SJCRH30 (cell line): ENCODE results near the gene AATF. TPM values are rescaled to one million over a fixed set of nuclear protein-coding genes. Genes with fewer than 3 reads are reported as not detected.

Experiments used
- DNase-seq, 2 experiments: peaks; one replicate each; pipeline ENCODE4 v3.0.0-alpha.2; 2015 to 2020
- H3K27ac ChIP-seq: fragments of 250-450 bp; sonication (Bioruptor Pico); 2 replicates; pipeline ENCODE4 v1.5.1; 2020; ENCODE audit warnings: mild to moderate bottlenecking, moderate library complexity
- H3K27me3 ChIP-seq: fragments of 250-450 bp; sonication (Bioruptor Pico); 2 replicates; pipeline ENCODE4 v1.5.1; 2020; ENCODE audit warnings: mild to moderate bottlenecking, moderate library complexity
- H3K36me3 ChIP-seq: fragments of 250-450 bp; sonication (Bioruptor Pico); 2 replicates; pipeline ENCODE4 v1.5.1; 2020; ENCODE audit warnings: mild to moderate bottlenecking, moderate library complexity
- H3K4me1 ChIP-seq: fragments of 250-450 bp; sonication (Bioruptor Pico); 2 replicates; pipeline ENCODE4 v1.5.1; 2020; ENCODE audit warnings: mild to moderate bottlenecking, moderate library complexity
- H3K4me3 ChIP-seq: fragments of 250-450 bp; sonication (Bioruptor Pico); 2 replicates; pipeline ENCODE4 v1.5.1; 2020; ENCODE audit warnings: mild to moderate bottlenecking, moderate library complexity
- H3K9me3 ChIP-seq: fragments of 250-450 bp; sonication (Bioruptor Pico); replicated peaks from 2 replicates; pipeline ENCODE4 v1.5.1; 2020; ENCODE audit warnings: mild to moderate bottlenecking, moderate library complexity
- total RNA-seq: library from RNA; depleted of rRNA; stranded (reverse); fragments of >200 nt; shearing (Covaris generic); gene quantifications from 2 replicates; pipeline ENCODE4 v1.2.3, GENCODE V29; 2014

The AATF gene
- total RNA-seq, 1 experiment from 2014 or later, result 65.3 TPM

DNA sequence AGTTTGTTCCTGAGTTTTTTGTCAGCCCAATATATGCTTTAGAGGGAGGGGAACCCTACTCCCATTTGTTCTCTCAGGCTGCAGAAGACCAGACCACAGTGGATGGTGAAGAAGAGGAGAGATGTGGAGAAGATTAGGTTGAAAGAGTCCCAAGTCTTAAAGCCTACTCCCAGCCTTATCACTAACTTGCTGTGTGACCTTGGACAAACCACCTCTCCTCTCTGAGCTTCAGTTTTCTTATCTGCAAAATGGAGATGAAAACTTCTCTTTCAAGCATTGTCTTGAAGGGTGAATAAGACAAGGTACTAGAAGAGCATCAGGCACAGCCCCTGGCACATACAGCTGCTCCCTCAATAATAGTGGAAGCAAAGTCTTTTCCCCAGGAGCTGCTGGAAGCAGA lies 26.6 kb upstream of the AATF start:
- Histone ChIP-seq H3K4me3 (no peak overlapping the region), H3K27ac (no peak overlapping the region), H3K27me3 (peaks cover 7% of the 10 kb centered on the region; the same call in 1 of the 2 replicates), H3K9me3 (no peaks in the 10 kb centered on the region), H3K36me3 (no peaks in the 10 kb centered on the region), H3K4me1 (peaks cover 8% of the 10 kb centered on the region)
- DNase-seq, result no peak

DNA sequence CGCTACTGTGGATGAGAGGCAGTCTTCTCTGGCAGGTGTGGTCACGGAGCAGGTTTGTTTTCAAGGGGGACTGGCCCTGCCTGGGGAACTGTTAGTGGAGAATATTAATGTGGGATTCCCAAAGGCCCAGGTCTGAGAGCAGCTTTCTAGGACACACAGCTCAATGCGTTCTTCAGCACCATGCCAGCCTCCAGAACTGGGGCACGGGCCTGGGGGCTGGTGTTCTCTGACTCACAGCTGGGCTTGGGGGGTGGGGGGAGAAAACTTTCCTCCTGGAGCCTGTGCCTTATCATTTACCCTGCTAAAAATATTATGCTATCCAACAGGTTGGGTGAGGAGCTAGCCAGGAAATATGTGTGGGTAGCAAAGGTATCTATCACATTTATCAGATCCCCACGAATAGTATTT lies 24.9 kb upstream of the AATF start:
- H3K4me3 ChIP-seq, result no peak overlapping the region
- no peaks in the 10 kb centered on the region for H3K9me3 ChIP-seq
- peaks cover 15% of the 10 kb centered on the region; the same call in 1 of the 2 replicates for H3K27me3 ChIP-seq
- H3K36me3 ChIP-seq, result no peaks in the 10 kb centered on the region
- H3K27ac ChIP-seq, result no peak overlapping the region
- no peak for DNase-seq
- peaks cover 8% of the 10 kb centered on the region for H3K4me1 ChIP-seq

DNA sequence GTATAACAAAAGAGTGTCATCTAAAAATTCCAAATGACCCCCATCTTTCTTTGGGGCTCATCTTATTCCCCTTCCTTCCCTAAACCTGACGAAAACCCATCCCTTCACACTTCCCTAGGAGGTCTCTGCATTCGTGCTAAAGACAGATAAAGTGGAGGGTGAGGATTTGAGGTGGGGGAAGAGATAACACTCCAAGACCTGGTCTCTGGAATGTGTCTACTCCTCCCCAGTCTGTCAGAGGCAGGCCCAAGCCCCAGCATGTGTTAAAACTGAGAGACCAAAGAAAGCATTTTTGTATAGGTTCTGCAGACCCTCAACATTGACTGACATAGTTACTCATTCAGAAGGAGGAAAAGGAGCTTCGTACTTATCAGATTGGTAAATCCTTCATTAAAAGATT lies 22.5 kb upstream of the AATF start:
- no peaks in the 10 kb centered on the region for H3K9me3 ChIP-seq
- H3K36me3 ChIP-seq, result no peaks in the 10 kb centered on the region
- H3K4me1 ChIP-seq, result peaks cover 3% of the 10 kb centered on the region
- H3K4me3 ChIP-seq, result no peak overlapping the region
- DNase-seq, result no peak
- H3K27ac ChIP-seq, result no peak overlapping the region
- peaks cover 14% of the 10 kb centered on the region for H3K27me3 ChIP-seq

DNA sequence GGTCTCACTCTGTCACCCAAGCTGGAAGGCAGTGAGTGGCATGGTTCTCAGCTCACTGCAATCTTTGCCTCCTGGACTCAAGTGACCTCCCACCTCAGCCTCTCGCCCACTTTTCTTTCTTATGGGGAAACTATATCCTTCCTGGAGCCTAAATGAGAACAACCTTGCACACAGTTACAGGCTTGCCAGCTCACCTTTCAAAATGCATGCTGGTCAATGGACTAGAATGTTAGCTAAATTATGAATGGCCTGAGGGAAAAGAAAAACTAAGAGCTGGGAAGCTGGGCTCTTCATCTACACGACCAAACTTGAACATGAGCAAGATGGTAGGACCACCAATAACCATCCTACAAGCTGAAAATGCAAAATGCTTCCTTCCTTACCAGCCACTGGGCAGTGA lies 22.1 kb upstream of the AATF start:
- H3K4me1 ChIP-seq, result peaks cover 1% of the 10 kb centered on the region; the same call in 1 of the 2 replicates
- H3K27me3 ChIP-seq, result peaks cover 18% of the 10 kb centered on the region
- DNase-seq, result no peak

DNA sequence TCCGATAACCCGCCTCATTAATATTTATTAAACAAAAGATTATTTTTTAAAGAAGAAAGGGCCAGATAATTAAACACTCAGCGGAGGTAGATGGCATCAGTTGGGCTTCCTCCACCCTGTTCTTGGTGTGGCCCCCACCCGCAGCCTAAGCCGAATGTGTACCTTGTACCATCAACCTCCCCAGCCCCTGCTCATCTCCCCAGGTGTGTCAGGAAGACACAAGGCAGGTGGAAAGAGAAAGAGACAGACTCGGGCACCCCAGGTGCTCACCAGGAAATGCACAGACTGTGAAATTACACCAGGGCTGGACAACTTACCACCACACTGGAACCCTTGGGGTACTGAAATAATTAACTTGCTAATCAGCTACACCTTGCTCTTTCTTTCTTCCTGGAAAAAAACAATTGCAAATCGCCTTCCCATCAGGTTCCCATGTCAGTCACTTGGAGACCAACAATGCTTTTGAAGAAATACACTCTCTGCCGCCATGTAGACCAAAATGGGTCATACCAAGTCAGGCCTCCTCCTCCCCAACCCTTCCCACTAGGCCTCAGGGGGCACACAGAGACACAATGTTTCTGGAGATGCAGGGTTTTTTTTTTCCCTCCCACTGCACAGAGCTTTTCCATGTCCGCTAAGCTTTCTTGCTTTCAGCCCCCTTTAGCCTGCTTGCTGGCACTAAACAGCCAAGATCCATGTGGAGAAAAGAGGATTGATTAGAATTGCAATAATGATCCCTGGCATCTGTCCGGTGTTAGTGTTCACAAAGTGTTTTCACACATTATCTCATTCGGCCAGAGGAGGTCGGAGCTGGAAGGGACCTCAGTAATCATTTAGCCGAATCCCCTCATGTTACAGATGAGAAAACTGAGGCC lies 20.0 kb upstream of the AATF start:
- H3K36me3 ChIP-seq, result no peaks in the 10 kb centered on the region
- H3K4me3 ChIP-seq, result no peak overlapping the region
- H3K9me3 ChIP-seq, result no peaks in the 10 kb centered on the region
- no peak overlapping the region for H3K27ac ChIP-seq
- no peak for DNase-seq
- H3K4me1 ChIP-seq, result 0 out of 2 replicates have a peak, but pooled peaks cover 5% of the 10 kb centered on the region
- H3K27me3 ChIP-seq, result peaks cover 23% of the 10 kb centered on the region

More for the DNA sequence above, 22.1 kb upstream of the AATF start:
- Histone ChIP-seq H3K27ac (no peak overlapping the region), H3K9me3 (no peaks in the 10 kb centered on the region), H3K4me3 (no peak overlapping the region), H3K36me3 (no peaks in the 10 kb centered on the region)

DNA sequence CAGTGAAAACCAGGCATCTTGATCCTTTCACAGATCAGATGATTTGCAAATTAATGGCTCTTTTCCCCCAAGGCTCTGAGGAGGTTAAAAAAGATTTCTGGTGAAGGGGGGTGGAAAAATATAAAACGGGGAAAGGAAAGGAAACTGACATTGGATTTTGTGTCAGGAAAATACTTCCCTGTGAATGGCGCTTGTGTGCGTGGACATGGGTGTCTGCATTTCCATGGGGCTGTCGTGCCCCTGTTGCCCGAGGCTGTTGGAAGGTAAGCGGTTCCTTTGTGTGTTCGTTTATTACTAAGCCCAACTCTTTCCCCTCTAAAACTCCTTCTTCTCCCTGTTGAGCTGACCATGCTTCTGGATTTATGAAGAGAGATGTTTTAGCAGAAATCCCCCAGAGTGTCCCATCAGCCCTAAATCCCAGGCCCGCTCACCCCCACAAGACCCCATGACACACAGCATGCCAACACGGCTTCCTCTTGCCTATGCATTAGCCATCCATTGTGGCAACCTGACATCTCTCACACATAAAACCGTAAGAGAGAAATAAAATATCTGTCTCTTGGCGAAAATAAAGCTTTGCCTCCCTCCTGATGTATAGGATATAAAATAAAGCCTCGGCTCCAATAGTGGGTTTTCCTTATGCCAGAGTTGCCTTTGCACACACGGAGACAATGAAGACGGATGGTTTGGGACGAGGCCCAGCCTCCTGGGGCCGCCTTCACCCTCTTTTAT lies 18.7 kb upstream of the AATF start:
- Histone ChIP-seq H3K4me3 (no peak overlapping the region), H3K4me1 (0 out of 2 replicates have a peak, but pooled peaks cover 5% of the 10 kb centered on the region), H3K27ac (no peak overlapping the region), H3K36me3 (no peaks in the 10 kb centered on the region), H3K9me3 (no peaks in the 10 kb centered on the region), H3K27me3 (peaks cover 23% of the 10 kb centered on the region)
- no peak for DNase-seq

DNA sequence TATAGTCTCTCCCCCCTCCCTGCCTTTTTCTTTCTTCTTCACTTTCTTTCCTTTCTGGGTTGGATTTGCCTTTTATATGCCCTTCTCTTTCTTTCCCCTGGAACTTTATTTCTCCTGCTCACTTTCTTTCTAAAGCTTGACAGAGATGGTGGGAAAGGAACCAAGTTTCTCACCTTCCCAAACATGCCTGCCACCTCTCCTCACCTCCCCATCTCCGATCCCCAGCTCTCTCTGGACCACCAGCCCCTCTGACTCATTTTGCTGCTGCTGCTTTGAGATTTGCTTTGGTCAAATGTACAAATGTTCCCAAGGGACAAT lies 18.2 kb upstream of the AATF start:
- Histone ChIP-seq H3K36me3 (no peaks in the 10 kb centered on the region), H3K27ac (no peak overlapping the region), H3K27me3 (peaks cover 23% of the 10 kb centered on the region), H3K4me1 (0 out of 2 replicates have a peak, but pooled peaks cover 5% of the 10 kb centered on the region), H3K9me3 (no peaks in the 10 kb centered on the region), H3K4me3 (no peak overlapping the region)
- DNase-seq, result no peak

DNA sequence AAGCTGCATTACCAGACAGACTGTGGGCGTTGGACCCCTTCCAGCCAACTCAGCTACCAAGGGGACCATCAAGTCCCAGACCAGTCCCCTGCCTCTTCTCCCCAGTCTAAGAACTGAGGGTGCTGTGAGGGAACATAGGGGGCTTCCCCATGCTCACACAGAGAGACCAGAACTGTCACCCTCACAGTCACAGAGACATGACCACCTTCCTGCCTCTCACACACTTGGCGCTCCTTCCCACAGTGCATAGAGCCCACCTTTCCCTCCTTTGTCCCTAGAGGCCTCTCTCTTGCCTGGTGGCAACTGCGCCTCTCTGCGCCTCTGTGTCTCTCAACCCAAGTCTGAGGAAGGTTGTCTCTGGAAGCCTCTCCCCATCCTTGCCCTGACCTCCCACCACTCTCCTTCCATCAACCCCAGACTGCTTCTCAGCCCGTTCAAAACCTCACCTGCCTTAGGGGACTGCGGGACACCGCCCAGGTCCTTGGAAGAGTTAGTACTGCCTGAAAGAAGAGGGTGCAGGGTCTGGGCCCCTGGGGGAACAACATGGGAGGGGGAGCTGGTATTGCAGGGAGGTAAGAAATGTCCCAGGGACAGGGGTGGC lies 17.6 kb upstream of the AATF start:
- H3K27ac ChIP-seq, result no peak overlapping the region
- H3K27me3 ChIP-seq, result peaks cover 23% of the 10 kb centered on the region
- H3K4me3 ChIP-seq, result no peak overlapping the region
- no peaks in the 10 kb centered on the region for H3K36me3 ChIP-seq
- H3K9me3 ChIP-seq, result no peaks in the 10 kb centered on the region
- no peak for DNase-seq
- H3K4me1 ChIP-seq, result 0 out of 2 replicates have a peak, but pooled peaks cover 5% of the 10 kb centered on the region

DNA sequence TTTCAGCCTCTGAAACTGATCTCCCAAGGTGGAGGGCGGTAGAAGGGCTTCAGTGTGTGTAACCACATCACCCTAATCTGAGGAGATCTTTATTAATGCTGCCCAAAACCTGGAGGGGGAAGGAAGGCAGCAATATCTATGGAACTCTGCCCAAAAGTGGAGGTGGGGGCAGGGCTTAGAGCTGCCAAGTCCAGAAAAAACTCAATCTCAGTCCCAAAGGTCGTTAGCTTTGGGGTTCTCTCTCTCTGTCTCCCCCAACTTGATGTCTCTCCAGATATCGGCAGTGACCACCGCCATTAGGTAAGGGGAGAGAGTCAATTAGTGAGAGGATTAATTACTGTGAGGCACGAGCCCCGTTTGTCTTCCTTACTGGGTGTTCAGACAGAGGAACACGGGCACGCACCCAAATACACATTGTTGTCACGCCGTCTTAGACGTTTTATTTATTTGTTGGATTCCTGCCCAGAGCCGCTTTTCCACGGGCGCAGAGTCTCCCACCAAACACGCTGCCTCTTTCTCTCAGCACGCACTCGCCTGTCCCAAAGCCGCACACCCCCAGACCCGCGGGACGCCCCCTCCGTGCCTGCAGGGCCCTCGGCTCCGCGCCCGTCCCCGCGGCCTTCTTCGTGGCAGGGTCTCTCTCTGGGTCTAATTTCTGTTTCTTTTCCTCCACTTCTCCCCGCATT lies 16.9 kb upstream of the AATF start:
- Histone ChIP-seq H3K4me3 (peak overlapping the region; percentile 33), H3K9me3 (no peaks in the 10 kb centered on the region), H3K36me3 (no peaks in the 10 kb centered on the region), H3K27ac (no peak overlapping the region), H3K4me1 (0 out of 2 replicates have a peak, but pooled peaks cover 5% of the 10 kb centered on the region), H3K27me3 (peaks cover 23% of the 10 kb centered on the region)
- DNase-seq, result peak in 1 of 2 experiments; percentile 29

DNA sequence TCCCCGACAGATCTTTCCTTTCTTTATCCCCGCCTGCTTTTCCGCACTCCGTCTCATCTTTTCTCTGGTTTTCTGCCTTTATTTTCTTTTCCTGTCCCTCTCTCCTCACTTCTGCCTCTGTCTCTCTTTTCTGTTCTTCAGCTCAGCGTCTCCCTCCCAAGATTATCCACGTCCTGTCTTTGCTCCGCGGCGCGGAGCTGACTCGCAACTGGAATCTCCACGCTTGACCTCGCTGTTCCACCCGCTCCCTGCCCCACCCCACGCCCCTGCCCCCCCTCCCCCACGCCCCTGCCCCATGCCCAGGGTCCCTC lies 16.4 kb upstream of the AATF start:
- no peak overlapping the region for H3K27ac ChIP-seq
- no peaks in the 10 kb centered on the region for H3K9me3 ChIP-seq
- 0 out of 2 replicates have a peak, but pooled peaks cover 5% of the 10 kb centered on the region for H3K4me1 ChIP-seq
- H3K27me3 ChIP-seq, result peaks cover 27% of the 10 kb centered on the region
- peak overlapping the region; percentile 33 for H3K4me3 ChIP-seq
- DNase-seq, result no peak
- no peaks in the 10 kb centered on the region for H3K36me3 ChIP-seq

DNA sequence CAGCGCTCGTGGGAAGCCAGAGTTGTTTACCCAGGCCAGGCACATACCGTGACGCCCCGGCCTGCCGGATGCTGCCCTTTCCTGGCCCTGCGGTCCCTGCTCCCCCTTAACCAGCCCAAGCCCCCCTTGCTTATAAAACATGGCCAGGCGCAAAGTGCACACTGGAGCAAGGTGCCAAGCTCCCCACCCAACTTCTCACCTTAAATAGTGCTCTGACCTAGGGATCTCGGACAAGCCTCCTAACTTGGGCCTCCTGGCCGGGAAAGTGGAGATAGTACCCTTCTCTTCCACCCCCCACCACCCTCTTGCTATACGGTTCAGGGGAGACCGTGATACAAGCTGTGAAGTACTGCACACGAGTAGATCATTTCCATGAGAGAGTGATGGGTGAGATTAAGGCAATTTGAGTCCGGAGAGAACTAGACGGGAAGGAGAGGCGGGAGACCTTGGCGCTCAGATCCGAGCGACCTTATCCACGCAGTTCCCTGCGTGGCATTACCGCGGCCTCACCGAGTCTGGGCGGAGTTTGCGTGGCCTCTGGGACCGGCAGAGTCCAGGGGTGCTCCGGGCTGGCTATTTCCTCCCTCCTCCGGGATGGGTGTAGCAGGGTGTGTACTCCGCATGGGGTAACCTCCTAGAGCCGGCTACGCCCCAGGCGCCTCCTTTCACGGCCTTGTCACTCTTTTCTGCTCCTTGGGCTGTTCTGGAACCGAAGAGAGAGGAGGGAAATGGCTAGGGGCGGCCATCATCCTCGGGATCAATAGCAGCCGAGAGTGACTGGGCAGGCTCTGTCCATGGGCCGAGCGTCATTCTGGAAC lies 15.9 kb upstream of the AATF start:
- Histone ChIP-seq H3K36me3 (no peaks in the 10 kb centered on the region), H3K9me3 (no peaks in the 10 kb centered on the region), H3K4me1 (0 out of 2 replicates have a peak, but pooled peaks cover 5% of the 10 kb centered on the region), H3K4me3 (no peak overlapping the region), H3K27me3 (peaks cover 32% of the 10 kb centered on the region), H3K27ac (no peak overlapping the region)
- DNase-seq, result no peak

DNA sequence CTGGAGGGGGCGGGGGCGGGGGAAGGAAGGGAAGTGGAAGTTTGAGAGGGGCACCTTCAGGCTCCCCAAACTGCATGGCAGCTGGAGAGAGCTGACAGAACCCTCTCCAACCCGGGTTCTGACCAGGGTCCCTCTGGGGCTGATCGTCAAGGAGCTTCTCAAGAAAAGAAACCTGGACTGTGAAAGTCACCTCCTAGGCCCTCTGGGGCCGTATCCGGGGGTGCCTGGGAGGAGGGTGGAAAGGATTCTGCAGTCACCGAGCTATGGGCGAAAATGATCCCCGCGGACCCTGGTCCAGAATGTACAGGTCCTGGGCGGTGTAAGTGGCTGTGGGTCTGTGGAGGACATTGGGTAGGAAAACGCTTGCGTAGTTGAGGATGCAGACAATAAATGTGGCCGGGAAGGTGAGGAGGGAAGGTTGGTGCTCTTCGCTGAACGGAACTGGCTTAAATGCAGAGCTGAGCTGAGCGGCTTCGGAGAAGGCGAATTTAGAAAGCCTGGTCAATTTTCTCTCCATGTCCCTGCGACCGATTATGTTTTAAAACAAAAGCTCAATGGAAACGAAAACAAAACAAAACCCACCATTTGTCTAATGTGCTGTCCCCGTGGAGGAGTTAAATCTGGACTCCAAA lies 15.1 kb upstream of the AATF start:
- DNase-seq, result no peak
- Histone ChIP-seq H3K27me3 (peaks cover 32% of the 10 kb centered on the region), H3K4me3 (no peak overlapping the region), H3K36me3 (no peaks in the 10 kb centered on the region), H3K4me1 (0 out of 2 replicates have a peak, but pooled peaks cover 5% of the 10 kb centered on the region), H3K9me3 (no peaks in the 10 kb centered on the region), H3K27ac (no peak overlapping the region)

DNA sequence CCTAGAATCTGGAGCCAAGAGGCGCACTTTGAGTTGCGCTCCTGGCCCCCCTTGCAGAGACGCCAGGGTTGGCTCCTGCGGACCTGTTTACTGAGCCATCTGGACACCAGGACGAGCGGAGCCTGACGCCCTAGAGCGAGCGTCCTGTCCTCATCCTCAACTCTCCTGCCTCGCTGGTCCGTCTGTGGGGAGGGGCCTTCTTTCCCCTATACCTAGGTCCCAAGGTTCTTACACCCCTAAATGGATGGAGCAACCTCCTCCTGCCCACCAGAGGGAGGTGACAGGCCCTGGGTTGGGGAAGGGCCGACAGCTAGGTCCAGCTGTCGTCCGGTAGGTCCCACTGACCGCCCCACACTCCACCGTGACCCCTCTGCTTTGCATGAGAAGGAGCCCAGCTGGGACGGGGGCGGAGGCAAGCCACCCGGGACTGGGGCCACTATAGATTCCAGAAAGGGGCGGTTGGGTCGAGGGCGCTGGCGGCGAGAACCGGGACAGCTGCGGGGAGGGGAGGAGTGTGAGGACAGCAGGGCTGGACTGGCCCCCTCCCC lies 14.5 kb upstream of the AATF start:
- no peaks in the 10 kb centered on the region for H3K9me3 ChIP-seq
- H3K36me3 ChIP-seq, result no peaks in the 10 kb centered on the region
- peaks cover 30% of the 10 kb centered on the region for H3K27me3 ChIP-seq
- H3K27ac ChIP-seq, result no peak overlapping the region
- H3K4me1 ChIP-seq, result 0 out of 2 replicates have a peak, but pooled peaks cover 5% of the 10 kb centered on the region
- peak; percentile 30 to 42 for DNase-seq
- H3K4me3 ChIP-seq, result peak overlapping the region; percentile 75
